Upper lobe of left lung (tissue), 4 donors: ENCODE measurements around the gene E2F1.

Experiments used
- CTCF ChIP-seq, 6 experiments: fragments of 450-650 bp in 4 of 6; fragments of 200-600 bp in 2 of 6; sonication (generic) in 2 of 6; IDR thresholded peaks; one replicate each; pipeline ENCODE4 v1.5.1; 2016 to 2019; ENCODE audit warnings: antibody characterized with exemption in 6 of 6
- POLR2AphosphoS5 ChIP-seq, 2 donors: sonication (generic); formaldehyde crosslinking; IDR thresholded peaks; one replicate each; pipeline ENCODE4 v1.5.1; 2017; ENCODE audit warnings: antibody characterized with exemption in 2 of 2

GRCh38 chr20:33725607-33726264, 39.6 kb upstream of the E2F1 start:
- TF ChIP-seq POLR2AphosphoS5 (IDR thresholded peaks at IDR 0.05) (no peak), CTCF (IDR thresholded peaks at IDR 0.05) (no peak)
